Smooth muscle cell (in vitro differentiated cells): ENCODE results near the gene GRID1. TPM values are rescaled to one million over a fixed set of nuclear protein-coding genes. Genes with fewer than 3 reads are reported as not detected.

ENCODE experiments used
- DNase-seq: peaks from one replicate; lab custom pipeline; 2025; ENCODE audit not compliant: unreplicated experiment; lab: John Stamatoyannopoulos, UW
- H2AFZ ChIP-seq: fragments of 200-600 bp; sonication (generic); 2 replicates; pipeline ENCODE4 v1.6.0; 2016; ENCODE audit warnings: antibody characterized with exemption, low read depth, mild to moderate bottlenecking
- H3F3A ChIP-seq: fragments of 200-600 bp; sonication (generic); 2 replicates; pipeline ENCODE4 v1.6.0; 2017; ENCODE audit warnings: antibody characterized with exemption, low read depth
- H3K27ac ChIP-seq: fragments of 200-600 bp; sonication (generic); 2 replicates; pipeline ENCODE4 v1.5.1; 2016; ENCODE audit warnings: low read depth, mild to moderate bottlenecking
- H3K27me3 ChIP-seq: fragments of 200-600 bp; sonication (generic); 2 replicates; pipeline ENCODE4 v1.6.1; 2016; ENCODE audit warnings: low read depth, mild to moderate bottlenecking
- H3K36me3 ChIP-seq: fragments of 200-600 bp; sonication (generic); 2 replicates; pipeline ENCODE4 v1.5.1; 2016; ENCODE audit warnings: low read depth
- H3K4me1 ChIP-seq: fragments of 200-600 bp; sonication (generic); 2 replicates; pipeline ENCODE4 v1.5.1; 2016; ENCODE audit warnings: low read depth
- H3K4me2 ChIP-seq: fragments of 200-600 bp; sonication (generic); 2 replicates; pipeline ENCODE4 v1.6.0; 2016; ENCODE audit warnings: mild to moderate bottlenecking
- H3K4me3 ChIP-seq: fragments of 200-600 bp; sonication (generic); 2 replicates; pipeline ENCODE4 v1.5.1; 2016; ENCODE audit warnings: mild to moderate bottlenecking
- H3K79me2 ChIP-seq: fragments of 200-600 bp; sonication (generic); 2 replicates; pipeline ENCODE4 v1.6.0; 2016; ENCODE audit warnings: low read depth, mild to moderate bottlenecking
- H3K9ac ChIP-seq: fragments of 200-600 bp; sonication (generic); 2 replicates; pipeline ENCODE4 v1.6.0; 2016; ENCODE audit warnings: low read depth
- H3K9me3 ChIP-seq: fragments of 200-600 bp; sonication (generic); replicated peaks from 2 replicates; pipeline ENCODE4 v1.5.1; 2016; ENCODE audit warnings: low read depth
- H4K20me1 ChIP-seq: fragments of 200-600 bp; sonication (generic); 2 replicates; pipeline ENCODE4 v1.6.0; 2016; ENCODE audit warnings: low read depth
- CTCF ChIP-seq: fragments of 200-600 bp; sonication (generic); IDR thresholded peaks from 2 replicates; pipeline ENCODE4 v1.5.1; 2017; ENCODE audit warnings: borderline replicate concordance, mild to moderate bottlenecking, antibody characterized with exemption; ENCODE audit not compliant: insufficient read depth, poor library complexity, severe bottlenecking
- WGBS: methylation state at CpG from one replicate; pipeline ENCODE4 v1.1.7; 2016; ENCODE audit warnings: low lambda C conversion rate; 5-methylcytosine and 5-hydroxymethylcytosine counted together
- polyA plus RNA-seq: library from polyadenylated mRNA; unstranded; fragments of >200 nt; fragmentation: Nextera tagmentation; extraction: Ambion mirVana; gene quantifications from 2 replicates; pipeline ENCODE4 v1.2.1, GENCODE V29; 2016
- total RNA-seq: library from RNA; depleted of rRNA; stranded (reverse); fragments of >200 nt; gene quantifications from 2 replicates; pipeline ENCODE4 v1.2.3, GENCODE V29; 2014

GRID1 gene
- total and polyA plus RNA-seq, 2 experiments from 2014 or later = 4.4 to 7.4 TPM

DNA sequence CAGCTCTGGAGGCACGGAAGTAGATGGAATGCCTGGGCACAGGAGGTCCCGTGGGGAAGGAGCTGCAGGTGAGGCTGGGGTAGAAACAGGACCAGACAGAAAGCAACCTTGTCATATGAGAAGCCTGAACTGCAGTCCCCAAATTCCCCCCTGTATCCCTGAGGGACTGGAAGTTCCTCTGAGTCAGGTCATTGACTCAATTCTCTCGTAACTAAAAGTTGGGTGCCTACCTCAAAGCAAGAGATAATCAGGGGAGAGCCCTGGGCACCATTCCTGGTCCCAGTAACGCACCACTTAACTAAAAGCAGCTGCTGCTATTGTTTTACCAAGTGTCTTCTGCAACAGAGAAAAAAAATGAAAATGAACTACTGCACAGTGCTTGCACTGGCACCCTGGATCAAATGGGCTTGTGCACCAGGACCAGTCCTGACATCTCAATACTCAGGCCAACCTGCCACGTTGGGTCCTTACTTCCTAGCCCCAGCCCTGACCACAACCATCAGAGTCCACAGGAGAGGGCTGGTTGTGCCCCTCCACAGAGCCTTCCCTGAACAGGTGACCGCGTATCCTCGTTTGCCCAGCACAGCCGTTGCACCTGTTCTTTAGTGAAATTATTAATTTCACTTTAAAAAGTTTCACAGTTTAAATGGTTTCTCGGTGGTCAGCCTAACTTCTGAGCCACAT lies 79.3 kb downstream of the GRID1 start:
- H3K4me2 ChIP-seq = no peak overlapping the region
- no peak overlapping the region for H3K27ac ChIP-seq
- H3K79me2 ChIP-seq = no peaks in the 10 kb centered on the region
- no peaks in the 10 kb centered on the region for H3K4me1 ChIP-seq
- no peak overlapping the region for H3K9ac ChIP-seq
- no peak overlapping the region for H2AFZ ChIP-seq
- H3K36me3 ChIP-seq = no peaks in the 10 kb centered on the region
- H3K27me3 ChIP-seq = no peaks in the 10 kb centered on the region
- peaks cover 27% of the 10 kb centered on the region for H4K20me1 ChIP-seq
- H3F3A ChIP-seq = no peaks in the 10 kb centered on the region
- no peak for DNase-seq
- H3K4me3 ChIP-seq = no peak overlapping the region
- no peak for TF ChIP-seq CTCF
- H3K9me3 ChIP-seq = no peaks in the 10 kb centered on the region
- WGBS = 87% methylated on average over 10 of the region's 10 CpGs

DNA sequence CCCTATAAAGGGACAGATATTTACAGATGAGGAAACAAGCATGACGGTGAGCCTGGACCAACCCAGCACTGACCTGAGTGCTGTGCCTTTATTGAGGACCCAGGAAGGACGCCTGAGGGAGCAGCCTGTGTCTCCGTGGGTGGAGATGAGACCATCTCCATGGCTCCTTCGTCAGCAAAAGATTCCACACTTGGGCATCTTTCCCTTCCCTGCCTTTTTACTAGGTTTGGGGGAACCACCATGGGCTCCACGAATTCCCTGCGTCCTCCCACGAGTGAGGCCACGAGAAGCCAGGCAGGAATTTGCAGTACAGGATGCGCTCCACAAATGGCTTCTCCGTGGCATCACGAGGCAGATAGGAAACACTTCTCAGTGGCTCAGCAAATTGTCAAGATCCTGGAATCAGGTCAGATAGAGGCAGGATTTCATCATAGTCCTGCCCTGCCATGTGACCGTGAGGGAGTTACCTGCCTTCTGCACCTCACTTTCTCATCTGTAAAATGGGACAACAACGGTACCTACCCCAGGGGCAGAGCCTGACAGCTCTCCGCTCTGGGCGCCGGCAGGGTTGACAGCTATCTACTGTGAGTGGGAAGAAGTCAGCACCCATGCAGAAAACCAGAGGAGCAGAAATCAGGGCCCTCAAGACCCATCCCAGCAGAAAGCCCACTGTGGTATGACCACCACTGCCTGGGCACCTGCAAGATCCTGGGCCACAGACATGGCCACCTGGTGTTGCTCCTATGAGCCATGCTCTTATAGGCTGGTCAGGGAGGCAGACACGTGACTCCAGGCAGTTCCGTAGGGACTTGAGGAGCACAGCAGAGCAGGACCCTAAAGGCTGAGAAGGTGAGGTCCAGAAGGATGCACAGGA lies 80.1 kb downstream of the GRID1 start:
- Histone ChIP-seq H3K27me3 (no peaks in the 10 kb centered on the region), H3K9ac (no peak overlapping the region), H3K4me3 (no peak overlapping the region), H4K20me1 (peaks cover 27% of the 10 kb centered on the region), H3K36me3 (no peaks in the 10 kb centered on the region), H3K9me3 (no peaks in the 10 kb centered on the region), H3K4me1 (no peaks in the 10 kb centered on the region), H3F3A (no peaks in the 10 kb centered on the region), H3K27ac (no peak overlapping the region), H3K4me2 (no peak overlapping the region), H3K79me2 (no peaks in the 10 kb centered on the region), H2AFZ (no peak overlapping the region)
- DNase-seq = no peak
- no peak for TF ChIP-seq CTCF
- WGBS = 87% methylated on average over 18 of the region's 18 CpGs

- no peak for DNase-seq
- no peaks in the 10 kb centered on the region for H3K79me2 ChIP-seq
- no peaks in the 10 kb centered on the region for H3K9me3 ChIP-seq
- H3K27me3 ChIP-seq = no peaks in the 10 kb centered on the region
- peaks cover 22% of the 10 kb centered on the region for H4K20me1 ChIP-seq
- H3K4me3 ChIP-seq = no peak overlapping the region
- no peak overlapping the region for H3K4me2 ChIP-seq
- no peaks in the 10 kb centered on the region for H3F3A ChIP-seq
- H2AFZ ChIP-seq = no peak overlapping the region
- H3K36me3 ChIP-seq = no peaks in the 10 kb centered on the region
- WGBS = 86% methylated on average over 10 of the region's 10 CpGs
- no peak overlapping the region for H3K9ac ChIP-seq
- H3K4me1 ChIP-seq = no peaks in the 10 kb centered on the region
- TF ChIP-seq CTCF = no peak
- no peak overlapping the region for H3K27ac ChIP-seq
Observed at GRCh38 chr10:86285136-86285790, 81.3 kb downstream of the GRID1 start.
